Adrenal gland (tissue), 12 donors: ENCODE data around the gene ZAR1L. TPM values are rescaled to one million over a fixed set of nuclear protein-coding genes. Genes with fewer than 3 reads are reported as not detected.

Source experiments
- DNase-seq, 7 donors: peaks; one replicate each; pipeline ENCODE4 v3.0.0-alpha.2; 2019 to 2020
- H3K27ac ChIP-seq, 5 donors: fragments of 200-600 bp; sonication (generic) in 4 of 5; 1 replicate in 3 of 5; 2 replicates in 2 of 5; pipeline versions ENCODE4 v1.5.1 to v1.8.0; 2016 to 2020; ENCODE audit warnings: mild to moderate bottlenecking in 1 of 5
- H3K27me3 ChIP-seq: fragments of 200-600 bp; 2 replicates; pipeline ENCODE4 v1.8.0; 2021
- H3K36me3 ChIP-seq, 2 donors: fragments of 200-600 bp; replicated peaks in 1 of 2; 1 replicate in 1 of 2; 2 replicates in 1 of 2; pipeline versions ENCODE4 v1.5.1 to v1.8.0; 2018 to 2022
- H3K4me1 ChIP-seq, 2 donors: fragments of 200-600 bp; replicated peaks in 1 of 2; 1 replicate in 1 of 2; 2 replicates in 1 of 2; pipeline versions ENCODE4 v1.5.1 to v1.8.0; 2018 to 2021
- H3K4me3 ChIP-seq, 4 donors: fragments of 200-600 bp; sonication (generic) in 3 of 4; one replicate each; pipeline ENCODE4 v1.5.1; 2016 to 2018
- H3K9me3 ChIP-seq, 3 donors: fragments of 200-600 bp; sonication (generic) in 1 of 3; replicated peaks in 1 of 3; 1 replicate in 2 of 3; 2 replicates in 1 of 3; pipeline versions ENCODE4 v1.5.1 to v1.8.0; 2016 to 2021
- POLR2A ChIP-seq, 2 donors: fragments of 450-650 bp; IDR thresholded peaks; one replicate each; pipeline ENCODE4 v1.6.1; 2017; ENCODE audit warnings: antibody characterized with exemption in 2 of 2, mild to moderate bottlenecking in 2 of 2, moderate library complexity in 1 of 2
- WGBS, 4 donors: extraction: QIAGEN DNeasy Blood & Tissue Kit in 2 of 4; methylation state at CpG; one replicate each; pipeline versions ENCODE4 v1.1.5 to v1.1.7; 2013 to 2017; 5-methylcytosine and 5-hydroxymethylcytosine counted together
- intact Hi-C, 2 donors: fragments of 100-400 bp; cut with DNase I; formaldehyde crosslinking; loops; one replicate each; pipeline versions ENCODE4 v1.14.1 to v1.15.0; 2022 to 2023
- polyA plus RNA-seq, 3 donors: library from polyadenylated mRNA; stranded (reverse); fragments of 200-250 nt in 2 of 3; fragments of 350-450 nt in 1 of 3; fragmentation: Illumina TruSeq in 1 of 3; extraction: RNeasy Lipid Tissue Mini Kit (QIAGEN cat#74804) in 1 of 3; gene quantifications; one replicate each; pipeline ENCODE4 v1.2.3, GENCODE V29; 2013 to 2014
- total RNA-seq, 9 donors: library from RNA; depleted of rRNA in 4 of 9; stranded (reverse); fragments of >200 nt in 4 of 9; fragments of 120-200 nt in 1 of 9; fragmentation: NEBNext Ultra II Directional in 1 of 9; extraction: Animal tissue kit (Norgen Biotek cat#: 25700) in 1 of 9; gene quantifications; one replicate each; pipeline versions ENCODE4 v1.1.0 to v1.2.4, GENCODE V29; 2013 to 2023
- TF ChIP-seq, protein P1 (sequence below), 6 experiments: fragments of 450-650 bp in 4 of 6; fragments of 200-600 bp in 2 of 6; sonication (generic) in 1 of 6; IDR thresholded peaks; 1 replicate in 5 of 6; 2 replicates in 1 of 6; pipeline versions ENCODE4 v1.5.1 to v1.8.0; 2016 to 2021; ENCODE audit warnings: antibody characterized with exemption in 6 of 6, mild to moderate bottlenecking in 2 of 6, moderate library complexity in 1 of 6
- donor health status: healthy with polysubstance abuse.
- donor health status: Bipolar disorder and iron deficiency.
- donor health status: DM: yes; HTN: yes; CAD: no.
- donor health status: DM: no; HTN: no; CAD: no.
- donor health status: DM: no; HTN: no; CAD: no.
- donor health status: DM: yes; HTN: yes; CAD: no.

ZAR1L gene
- total and polyA plus RNA-seq, 12 donors: not detected

DNA sequence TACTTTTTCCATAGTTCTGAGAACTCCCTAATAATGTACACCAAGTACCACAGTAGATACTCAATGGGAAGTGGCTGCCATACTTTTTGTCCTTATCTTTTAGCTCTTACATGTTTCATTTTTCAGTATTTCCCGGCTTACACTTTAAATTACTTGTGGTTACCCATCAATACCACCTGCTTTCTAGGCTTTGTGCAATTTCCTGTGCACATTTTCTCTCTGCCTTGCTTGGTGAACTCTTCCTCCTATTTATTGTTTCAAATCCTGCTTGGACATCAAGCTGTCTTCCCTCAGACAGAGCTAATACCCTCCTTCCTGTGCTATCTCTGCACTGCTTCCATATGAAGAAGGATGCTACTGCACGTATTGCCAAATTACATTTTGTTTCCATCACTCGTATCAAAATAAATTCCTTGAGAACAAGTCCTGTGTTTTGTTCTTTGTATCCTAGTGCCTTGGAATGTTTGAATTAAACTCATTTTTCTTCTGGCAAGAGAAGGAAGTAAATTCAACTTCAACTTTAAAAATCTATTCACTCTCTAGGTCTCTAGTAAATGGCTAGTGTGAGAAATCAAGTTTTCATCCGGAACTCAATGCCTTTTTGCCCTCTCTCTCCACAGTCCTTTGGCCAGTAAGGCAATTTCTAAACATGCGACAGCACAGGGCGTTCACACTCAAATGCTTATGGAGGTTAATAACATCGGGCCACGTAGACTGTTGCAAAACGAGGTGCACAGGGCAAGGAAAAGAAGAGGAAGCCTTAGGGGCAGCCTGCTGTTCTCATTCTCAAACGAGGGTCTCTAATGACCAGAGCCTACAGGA, 5.6 kb downstream of the ZAR1L start:
- no peak overlapping the region for H3K27ac ChIP-seq

DNA sequence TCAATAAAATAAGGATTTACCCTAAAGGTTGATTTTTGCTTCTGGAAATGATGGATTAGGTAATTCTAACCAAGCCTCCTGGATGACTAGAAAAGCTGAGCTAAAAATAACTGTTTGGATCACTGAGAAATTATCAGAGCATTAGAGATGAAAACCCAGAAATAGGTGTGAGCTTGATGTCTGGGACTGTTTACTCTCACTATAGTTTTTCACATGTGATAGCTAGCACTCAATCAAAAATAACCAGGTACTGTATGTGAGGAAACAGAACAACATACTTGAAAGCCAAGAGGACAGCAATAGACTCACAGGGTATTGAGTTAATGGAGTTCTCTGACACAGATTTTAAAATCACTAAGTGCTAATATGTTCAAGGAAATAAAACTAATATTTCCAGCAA, 9.5 kb downstream of the ZAR1L start:
- Histone ChIP-seq H3K36me3 (no peaks in the 10 kb centered on the region), H3K4me1 (no peaks in the 10 kb centered on the region), H3K27me3 (peaks cover 6% of the 10 kb centered on the region), H3K9me3 (no peaks in the 10 kb centered on the region), H3K27ac (no peak overlapping the region), H3K4me3 (no peak overlapping the region)
- DNase-seq: no peak
- intact Hi-C loops: no loop called here
- TF ChIP-seq, protein P1, sequence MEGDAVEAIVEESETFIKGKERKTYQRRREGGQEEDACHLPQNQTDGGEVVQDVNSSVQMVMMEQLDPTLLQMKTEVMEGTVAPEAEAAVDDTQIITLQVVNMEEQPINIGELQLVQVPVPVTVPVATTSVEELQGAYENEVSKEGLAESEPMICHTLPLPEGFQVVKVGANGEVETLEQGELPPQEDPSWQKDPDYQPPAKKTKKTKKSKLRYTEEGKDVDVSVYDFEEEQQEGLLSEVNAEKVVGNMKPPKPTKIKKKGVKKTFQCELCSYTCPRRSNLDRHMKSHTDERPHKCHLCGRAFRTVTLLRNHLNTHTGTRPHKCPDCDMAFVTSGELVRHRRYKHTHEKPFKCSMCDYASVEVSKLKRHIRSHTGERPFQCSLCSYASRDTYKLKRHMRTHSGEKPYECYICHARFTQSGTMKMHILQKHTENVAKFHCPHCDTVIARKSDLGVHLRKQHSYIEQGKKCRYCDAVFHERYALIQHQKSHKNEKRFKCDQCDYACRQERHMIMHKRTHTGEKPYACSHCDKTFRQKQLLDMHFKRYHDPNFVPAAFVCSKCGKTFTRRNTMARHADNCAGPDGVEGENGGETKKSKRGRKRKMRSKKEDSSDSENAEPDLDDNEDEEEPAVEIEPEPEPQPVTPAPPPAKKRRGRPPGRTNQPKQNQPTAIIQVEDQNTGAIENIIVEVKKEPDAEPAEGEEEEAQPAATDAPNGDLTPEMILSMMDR (IDR thresholded peaks at IDR 0.05): no peak
- TF ChIP-seq POLR2A (IDR thresholded peaks at IDR 0.05): no peak

More for the DNA sequence above, 5.6 kb downstream of the ZAR1L start:
- no peaks in the 10 kb centered on the region for H3K27me3 ChIP-seq
- intact Hi-C loops: loop anchor here (5.0 to 10.0 kb wide), 3 partner anchors 292 to 395 kb away; no protein-coding TSS in a partner anchor
- H3K4me1 ChIP-seq: no peaks in the 10 kb centered on the region
- peak in 1 of 7 donors; percentile 3 for DNase-seq
- H3K4me3 ChIP-seq: peak overlapping the region in 1 of 4 donors; percentile 2
- H3K36me3 ChIP-seq: no peaks in the 10 kb centered on the region
- no peaks in the 10 kb centered on the region for H3K9me3 ChIP-seq
- 32 to 43% (median 35%) methylated on average over 10 of the region's 10 CpGs for WGBS, 4 donors
- no peak for TF ChIP-seq POLR2A (IDR thresholded peaks at IDR 0.05)
- TF ChIP-seq, protein P1 (IDR thresholded peaks at IDR 0.05): no peak

GRCh38 chr13:32302461-32302860, 12.7 kb downstream of the ZAR1L start:
- 54 to 73% (median 73%) methylated on average over 2 of the region's 2 CpGs for WGBS, 4 donors
- intact Hi-C loops: no loop called here
- H3K9me3 ChIP-seq: no peaks in the 10 kb centered on the region
- H3K36me3 ChIP-seq: no peaks in the 10 kb centered on the region
- H3K27me3 ChIP-seq: peaks cover 6% of the 10 kb centered on the region
- no peak overlapping the region for H3K4me3 ChIP-seq
- no peak for DNase-seq
- no peaks in the 10 kb centered on the region for H3K4me1 ChIP-seq
- H3K27ac ChIP-seq: no peak overlapping the region
- TF ChIP-seq, protein P1 (IDR thresholded peaks at IDR 0.05): no peak
- TF ChIP-seq POLR2A (IDR thresholded peaks at IDR 0.05): no peak

DNA sequence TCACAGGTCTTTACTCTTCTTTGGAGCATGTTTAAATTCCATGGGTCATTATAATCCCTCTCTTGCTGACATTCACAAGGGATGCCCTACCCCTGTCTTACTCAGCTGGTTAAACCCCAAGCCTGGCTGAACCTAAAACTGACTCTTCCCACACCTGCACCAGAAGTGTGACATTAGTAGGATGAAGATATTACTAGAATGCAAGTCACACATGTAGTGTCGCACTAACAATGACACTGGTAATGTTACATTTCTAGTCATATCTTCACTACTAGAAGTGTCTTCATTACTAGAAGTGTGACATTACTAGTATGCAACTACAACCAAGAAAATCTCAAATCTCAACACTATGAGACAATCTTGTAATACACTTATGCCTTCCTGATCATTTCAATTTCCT, 14.2 kb downstream of the ZAR1L start:
- 90 to 98% (median 92%) methylated on average over 1 of the region's 1 CpG for WGBS, 4 donors

More for the DNA sequence above, 14.2 kb downstream of the ZAR1L start:
- no peaks in the 10 kb centered on the region for H3K4me1 ChIP-seq
- DNase-seq: no peak
- TF ChIP-seq, protein P1 (IDR thresholded peaks at IDR 0.05): no peak
- TF ChIP-seq POLR2A (IDR thresholded peaks at IDR 0.05): no peak
- no peak overlapping the region for H3K4me3 ChIP-seq
- H3K9me3 ChIP-seq: no peaks in the 10 kb centered on the region
- intact Hi-C loops: no loop called here
- no peak overlapping the region for H3K27ac ChIP-seq
- H3K36me3 ChIP-seq: no peaks in the 10 kb centered on the region
- H3K27me3 ChIP-seq: peaks cover 6% of the 10 kb centered on the region
